T-helper 9 cell (primary cell): ENCODE data around the gene SRP19.
"Not testable (repeated sequence)": the region's sequence is repeated elsewhere in the genome, so short reads cannot be mapped to it uniquely, and the experiment has no call there.

ENCODE experiments used
- DNase-seq: peaks from one replicate; pipeline ENCODE4 v3.0.0-alpha.2; 2020
- total RNA-seq, 2 donors: gene quantifications; one replicate each; lab custom pipeline; 2026; lab: John Stamatoyannopoulos, UW

Gene SRP19
- total RNA-seq: 9.7 to 19.4 reads per million in 2 donors

- peak; percentile 85 for DNase-seq
Observed at GRCh38 chr5:112860929-112861637, at the start of gene SRP19. TSS of gene SRP19 (plus strand) at chr5:112861287. CDS start at chr5:112861377, 90 bp downstream.

GRCh38 chr5:112812549-112812948, 48.5 kb upstream of the SRP19 start:
- no peak for DNase-seq

- DNase-seq: no peak
Observed at GRCh38 chr5:112820246-112820645, 40.8 kb upstream of the SRP19 start.

- DNase-seq: no peak
Observed at GRCh38 chr5:112822456-112822855, 38.6 kb upstream of the SRP19 start.

GRCh38 chr5:112823181-112823580, 37.9 kb upstream of the SRP19 start:
- DNase-seq: no peak

GRCh38 chr5:112823656-112824055, 37.4 kb upstream of the SRP19 start:
- DNase-seq: no peak

- DNase-seq: no peak
Observed at GRCh38 chr5:112824197-112824596, 36.9 kb upstream of the SRP19 start.

GRCh38 chr5:112830378-112830777, 30.7 kb upstream of the SRP19 start:
- no peak for DNase-seq

- no peak for DNase-seq
Observed at GRCh38 chr5:112833971-112834370, 27.1 kb upstream of the SRP19 start.

- no peak for DNase-seq
Observed at GRCh38 chr5:112844489-112844888, 16.6 kb upstream of the SRP19 start.

- no peak for DNase-seq
Observed at GRCh38 chr5:112846556-112846955, 14.5 kb upstream of the SRP19 start.

- no peak for DNase-seq
Observed at GRCh38 chr5:112847306-112847705, 13.8 kb upstream of the SRP19 start.

GRCh38 chr5:112848116-112848811, 12.8 kb upstream of the SRP19 start:
- no peak for DNase-seq

GRCh38 chr5:112849912-112850311, 11.2 kb upstream of the SRP19 start:
- no peak for DNase-seq

- no peak for DNase-seq
Observed at GRCh38 chr5:112854651-112855050, 6.4 kb upstream of the SRP19 start.

- no peak for DNase-seq
Observed at GRCh38 chr5:112857866-112858265, 3.2 kb upstream of the SRP19 start.

- DNase-seq: not testable (repeated sequence)
Observed at GRCh38 chr5:112860571-112860928, 537 bp upstream of the SRP19 start.

- DNase-seq: no peak
Observed at GRCh38 chr5:112861638-112861985, 525 bp downstream of the SRP19 start.

GRCh38 chr5:112862085-112862484, 998 bp downstream of the SRP19 start:
- DNase-seq: no peak

- DNase-seq: no peak
Observed at GRCh38 chr5:112863549-112863948, 2.5 kb downstream of the SRP19 start.

- no peak for DNase-seq
Observed at GRCh38 chr5:112865128-112865527, 4.0 kb downstream of the SRP19 start.

- DNase-seq: no peak
Observed at GRCh38 chr5:112866739-112867138, 5.7 kb downstream of the SRP19 start.

GRCh38 chr5:112867411-112867810, 6.3 kb downstream of the SRP19 start:
- no peak for DNase-seq

GRCh38 chr5:112869948-112870347, 8.9 kb downstream of the SRP19 start:
- no peak for DNase-seq

- DNase-seq: no peak
Observed at GRCh38 chr5:112870966-112871365, 9.9 kb downstream of the SRP19 start.
